HepG2 (cell line): ENCODE data around the gene SHISA7. TPM values are rescaled to one million over a fixed set of nuclear protein-coding genes. Genes with fewer than 3 reads are reported as not detected.
A peak's percentile ranks its signal among the peaks of the same experiment; 100 is the strongest.

ENCODE experiments used
- ATAD3A ChIP-seq: sonication (generic); formaldehyde crosslinking; IDR thresholded peaks from 2 replicates; pipeline ENCODE4 v1.4.0; 2020; ENCODE audit warnings: missing genetic modification reagents
- ATF6 ChIP-seq: sonication (generic); formaldehyde crosslinking; conservative IDR thresholded peaks from 2 replicates; pipeline ENCODE4 v1.4.0; 2020; ENCODE audit warnings: missing genetic modification reagents
- CCDC6 ChIP-seq: sonication (generic); formaldehyde crosslinking; IDR thresholded peaks from 2 replicates; pipeline ENCODE4 v1.8.1; 2022; ENCODE audit warnings: mild to moderate bottlenecking, missing genetic modification reagents, moderate library complexity
- HNF4A ChIP-seq: sonication (generic); formaldehyde crosslinking; IDR thresholded peaks from 2 replicates; pipeline ENCODE4 v1.4.0; 2020; ENCODE audit warnings: missing genetic modification reagents
- HNRNPUL1 ChIP-seq: fragments of 200-400 bp; formaldehyde crosslinking; IDR thresholded peaks from 2 replicates; pipeline ENCODE4 v1.6.1; 2017; ENCODE audit warnings: low read depth, mild to moderate bottlenecking, low read length, moderate library complexity
- MAX ChIP-seq: IDR thresholded peaks from 2 replicates; pipeline ENCODE4 v1.6.1; 2012; ENCODE audit warnings: inconsistent platforms
- MAZ ChIP-seq, 2 experiments: sonication (generic) in 1 of 2; formaldehyde crosslinking in 1 of 2; IDR thresholded peaks; 2 replicates each; pipeline versions ENCODE4 v1.5.0 to v1.6.1; 2012 to 2020; ENCODE audit warnings: low read depth in 2 of 2, mild to moderate bottlenecking in 2 of 2, borderline replicate concordance in 1 of 2, improper control_type of control experiment in 1 of 2, low read length in 1 of 2, missing genetic modification reagents in 1 of 2, moderate library complexity in 1 of 2
- SRSF1 ChIP-seq: fragments of 200-400 bp; formaldehyde crosslinking; optimal IDR thresholded peaks from 2 replicates; pipeline ENCODE3; 2017; ENCODE audit warnings: mild to moderate bottlenecking, low read depth, low read length, moderate library complexity
- ZBTB44 ChIP-seq: sonication (generic); formaldehyde crosslinking; IDR thresholded peaks from 2 replicates; pipeline ENCODE4 v1.4.0; 2020; ENCODE audit warnings: missing genetic modification reagents
- ZBTB46 ChIP-seq: sonication (generic); formaldehyde crosslinking; IDR thresholded peaks from 2 replicates; pipeline ENCODE4 v1.4.0; 2020; ENCODE audit warnings: mild to moderate bottlenecking, missing genetic modification reagents, borderline replicate concordance
- ZNF142 ChIP-seq: sonication (generic); formaldehyde crosslinking; IDR thresholded peaks from 2 replicates; pipeline ENCODE4 v1.4.0; 2020; ENCODE audit warnings: missing genetic modification reagents
- ZNF205 ChIP-seq: IDR thresholded peaks from 2 replicates; pipeline ENCODE4 v1.6.1; 2018; ENCODE audit warnings: missing biosample characterization, missing genetic modification reagents
- ZNF264 ChIP-seq: sonication (generic); formaldehyde crosslinking; IDR thresholded peaks from 2 replicates; pipeline ENCODE4 v1.4.0; 2020; ENCODE audit warnings: missing genetic modification reagents
- ZNF331 ChIP-seq: sonication (generic); formaldehyde crosslinking; IDR thresholded peaks from 2 replicates; pipeline ENCODE4 v1.4.0; 2020; ENCODE audit warnings: missing genetic modification reagents
- ZNF343 ChIP-seq: sonication (generic); formaldehyde crosslinking; IDR thresholded peaks from 2 replicates; pipeline ENCODE4 v1.4.0; 2020; ENCODE audit warnings: mild to moderate bottlenecking, missing genetic modification reagents
- ZNF350 ChIP-seq: sonication (generic); formaldehyde crosslinking; IDR thresholded peaks from 2 replicates; pipeline ENCODE4 v1.4.0; 2020; ENCODE audit warnings: mild to moderate bottlenecking, low read depth, missing genetic modification reagents, borderline replicate concordance
- ZNF446 ChIP-seq: sonication (generic); formaldehyde crosslinking; IDR thresholded peaks from 2 replicates; pipeline ENCODE4 v1.5.0; 2020; ENCODE audit warnings: mild to moderate bottlenecking, missing genetic modification reagents
- polyA plus RNA-seq, 8 experiments: library from polyadenylated mRNA; depleted of rRNA in 3 of 8; stranded (reverse) in 7 of 8; unstranded in 1 of 8; fragments of >200 nt; fragmentation: Illumina TruSeq in 4 of 8; extraction: Trizol in 4 of 8; gene quantifications; 2 replicates each; pipeline versions ENCODE4 v1.2.1 to v1.2.3, GENCODE V29; 2011 to 2016; ENCODE audit warnings: low read depth in 4 of 8, missing spikeins in 1 of 8, mixed read lengths in 1 of 8; ENCODE audit not compliant: insufficient read depth in 1 of 8
- total RNA-seq, 5 experiments: library from RNA; depleted of rRNA; stranded (reverse); fragments of >200 nt; fragmentation: Illumina TruSeq; extraction: Trizol; gene quantifications; 2 replicates each; pipeline ENCODE4 v1.2.3, GENCODE V29; 2016; ENCODE audit warnings: low read depth in 1 of 5

Gene SHISA7
- total and polyA plus RNA-seq, 2 of the 13 experiments (the other 11 are each of a cell fraction or from before 2014, with no cell fraction given) = not detected

GRCh38 chr19:55385724-55386492 lies 57.2 kb downstream of the SHISA7 start, which contains the start of gene RPL28 (continued):
- TF ChIP-seq ZBTB46 (CRISPR knock-in tag) = no peak
- no peak for TF ChIP-seq MAZ (IDR thresholded peaks at IDR 0.05; ENCODE audit: borderline replicate concordance, low read depth, low read length)
- peak; percentile 88 for TF ChIP-seq MAZ (CRISPR knock-in tag; IDR thresholded peaks at IDR 0.05; ENCODE audit: low read depth)
- peak; percentile 77; the same call in 1 of the 2 replicates for TF ChIP-seq ZNF343 (CRISPR knock-in tag)
- peak; percentile 85; the same call in 1 of the 2 replicates for TF ChIP-seq ZNF331 (CRISPR knock-in tag)
- TF ChIP-seq ATF6 (CRISPR knock-in tag) = 0 out of 2 replicates have a peak, but pooled peaks have one; percentile 57
- TF ChIP-seq CCDC6 = peak; percentile 78; the same call in 1 of the 2 replicates
- no peak for TF ChIP-seq ZBTB44 (CRISPR knock-in tag)
- peak; percentile 67; the same call in 1 of the 2 replicates for TF ChIP-seq ZNF264 (CRISPR knock-in tag)
- TF ChIP-seq SRSF1 = no peak
- TF ChIP-seq ZNF446 (CRISPR knock-in tag) = peak; percentile 87; the same call in 1 of the 2 replicates
- peak; percentile 92 for TF ChIP-seq ZNF350
- no peak for TF ChIP-seq HNF4A (CRISPR knock-in tag)
- peak; percentile 87; the same call in 1 of the 2 replicates for TF ChIP-seq ATAD3A (CRISPR knock-in tag)
- no peak for TF ChIP-seq ZNF142
- peak; percentile 77 for TF ChIP-seq ZNF205 (CRISPR knock-in tag)
- TF ChIP-seq MAX = peak; percentile 73
- no peak for TF ChIP-seq HNRNPUL1
